ENCODE measurements around the gene RRP1B. TPM values are rescaled to one million over a fixed set of nuclear protein-coding genes. Genes with fewer than 3 reads are reported as not detected.

RRP1B gene
- total RNA-seq, 1 experiment from 2014 or later = 30.7 TPM

DNA sequence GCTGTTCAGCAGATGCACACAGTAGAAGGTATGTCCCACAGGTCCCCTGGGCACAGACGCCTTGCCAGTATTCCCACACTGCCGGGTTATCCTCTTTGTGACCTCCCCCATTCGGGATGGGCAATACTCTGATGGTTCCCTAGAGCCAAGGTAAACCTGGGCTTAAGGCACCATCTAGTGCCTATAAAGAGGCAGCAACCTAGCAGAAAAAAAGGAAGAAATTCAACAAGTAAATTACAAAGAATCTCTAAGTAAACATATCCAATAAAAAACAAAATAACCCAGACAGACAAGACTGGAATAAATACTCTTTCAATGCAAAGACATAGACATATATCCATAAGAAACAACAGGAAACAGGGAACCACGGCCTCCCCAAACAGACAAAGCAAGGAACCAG is 39.5 kb upstream of the RRP1B start:
- CTCF ChIA-PET = no interaction called here
- Histone ChIP-seq H3K27ac (ENCODE audit: low read length) (no peak overlapping the region), H3K4me1 (ENCODE audit: control insufficient read depth, insufficient read depth, low read length) (no peaks in the 10 kb centered on the region), H3K4me3 (ENCODE audit: low read depth in 2 of 2, low read length in 2 of 2) (no peak overlapping the region), H3K9me3 (ENCODE audit: control insufficient read depth, insufficient read depth, low read depth, low read length) (no peaks in the 10 kb centered on the region), H3K27me3 (ENCODE audit: control insufficient read depth, insufficient read depth, low read length) (no peaks in the 10 kb centered on the region), H3K36me3 (ENCODE audit: control insufficient read depth, insufficient read depth, low read length) (no peaks in the 10 kb centered on the region)
- BruUV-seq (replicated peaks) = no TSS peak
- in situ Hi-C loops (cut with HindIII; ENCODE audit: low pct_unique_long_range_greater_than_20kb, low sequenced_read_pairs) (no loop called here), intact Hi-C loops (cut with micrococcal nuclease; ENCODE audit: unreplicated experiment) (no loop called here)
- TF ChIP-seq, protein P1, sequence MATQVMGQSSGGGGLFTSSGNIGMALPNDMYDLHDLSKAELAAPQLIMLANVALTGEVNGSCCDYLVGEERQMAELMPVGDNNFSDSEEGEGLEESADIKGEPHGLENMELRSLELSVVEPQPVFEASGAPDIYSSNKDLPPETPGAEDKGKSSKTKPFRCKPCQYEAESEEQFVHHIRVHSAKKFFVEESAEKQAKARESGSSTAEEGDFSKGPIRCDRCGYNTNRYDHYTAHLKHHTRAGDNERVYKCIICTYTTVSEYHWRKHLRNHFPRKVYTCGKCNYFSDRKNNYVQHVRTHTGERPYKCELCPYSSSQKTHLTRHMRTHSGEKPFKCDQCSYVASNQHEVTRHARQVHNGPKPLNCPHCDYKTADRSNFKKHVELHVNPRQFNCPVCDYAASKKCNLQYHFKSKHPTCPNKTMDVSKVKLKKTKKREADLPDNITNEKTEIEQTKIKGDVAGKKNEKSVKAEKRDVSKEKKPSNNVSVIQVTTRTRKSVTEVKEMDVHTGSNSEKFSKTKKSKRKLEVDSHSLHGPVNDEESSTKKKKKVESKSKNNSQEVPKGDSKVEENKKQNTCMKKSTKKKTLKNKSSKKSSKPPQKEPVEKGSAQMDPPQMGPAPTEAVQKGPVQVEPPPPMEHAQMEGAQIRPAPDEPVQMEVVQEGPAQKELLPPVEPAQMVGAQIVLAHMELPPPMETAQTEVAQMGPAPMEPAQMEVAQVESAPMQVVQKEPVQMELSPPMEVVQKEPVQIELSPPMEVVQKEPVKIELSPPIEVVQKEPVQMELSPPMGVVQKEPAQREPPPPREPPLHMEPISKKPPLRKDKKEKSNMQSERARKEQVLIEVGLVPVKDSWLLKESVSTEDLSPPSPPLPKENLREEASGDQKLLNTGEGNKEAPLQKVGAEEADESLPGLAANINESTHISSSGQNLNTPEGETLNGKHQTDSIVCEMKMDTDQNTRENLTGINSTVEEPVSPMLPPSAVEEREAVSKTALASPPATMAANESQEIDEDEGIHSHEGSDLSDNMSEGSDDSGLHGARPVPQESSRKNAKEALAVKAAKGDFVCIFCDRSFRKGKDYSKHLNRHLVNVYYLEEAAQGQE (IDR thresholded peaks at IDR 0.05; ENCODE audit: insufficient read depth in 1 of 2, low read depth in 2 of 2, low read length in 1 of 2) = no peak
- no peak for TF ChIP-seq POLR2AphosphoS5 (IDR thresholded peaks at IDR 0.05; ENCODE audit: low read depth, low read length)
- TF ChIP-seq, protein P2, sequence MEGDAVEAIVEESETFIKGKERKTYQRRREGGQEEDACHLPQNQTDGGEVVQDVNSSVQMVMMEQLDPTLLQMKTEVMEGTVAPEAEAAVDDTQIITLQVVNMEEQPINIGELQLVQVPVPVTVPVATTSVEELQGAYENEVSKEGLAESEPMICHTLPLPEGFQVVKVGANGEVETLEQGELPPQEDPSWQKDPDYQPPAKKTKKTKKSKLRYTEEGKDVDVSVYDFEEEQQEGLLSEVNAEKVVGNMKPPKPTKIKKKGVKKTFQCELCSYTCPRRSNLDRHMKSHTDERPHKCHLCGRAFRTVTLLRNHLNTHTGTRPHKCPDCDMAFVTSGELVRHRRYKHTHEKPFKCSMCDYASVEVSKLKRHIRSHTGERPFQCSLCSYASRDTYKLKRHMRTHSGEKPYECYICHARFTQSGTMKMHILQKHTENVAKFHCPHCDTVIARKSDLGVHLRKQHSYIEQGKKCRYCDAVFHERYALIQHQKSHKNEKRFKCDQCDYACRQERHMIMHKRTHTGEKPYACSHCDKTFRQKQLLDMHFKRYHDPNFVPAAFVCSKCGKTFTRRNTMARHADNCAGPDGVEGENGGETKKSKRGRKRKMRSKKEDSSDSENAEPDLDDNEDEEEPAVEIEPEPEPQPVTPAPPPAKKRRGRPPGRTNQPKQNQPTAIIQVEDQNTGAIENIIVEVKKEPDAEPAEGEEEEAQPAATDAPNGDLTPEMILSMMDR (IDR thresholded peaks at IDR 0.05) = peak; percentile 18; the same call in 1 of the 2 replicates
- ATAC-seq (peak; percentile 72), DNase-seq (ENCODE audit: low read depth, low spot score) (no peak)
- POLR2A ChIA-PET = no interaction called here

DNA sequence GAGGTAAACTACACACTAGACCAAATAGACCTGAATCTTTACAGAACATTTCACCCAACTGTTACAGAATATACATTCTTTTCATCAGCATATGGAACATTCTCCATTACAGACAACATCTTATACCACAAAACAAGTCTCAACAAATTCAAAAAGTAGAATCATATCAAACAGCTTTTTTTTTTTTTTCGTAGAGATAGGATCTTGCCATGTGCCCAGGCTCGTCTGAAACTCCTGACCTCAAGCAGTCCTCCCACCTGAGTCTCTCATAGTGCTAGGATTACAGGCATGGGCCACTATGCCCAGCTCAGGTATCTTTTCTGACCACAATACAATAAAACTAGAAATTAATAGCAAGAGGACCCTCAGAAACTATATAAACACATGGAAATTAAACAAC is 36.6 kb upstream of the RRP1B start:
- no peak overlapping the region for H3K27ac ChIP-seq (ENCODE audit: low read length)
- no peak for ATAC-seq

More for the DNA sequence above, 36.6 kb upstream of the RRP1B start:
- H3K4me1 ChIP-seq (ENCODE audit: control insufficient read depth, insufficient read depth, low read length) = no peaks in the 10 kb centered on the region
- POLR2A ChIA-PET = no interaction called here
- TF ChIP-seq, protein P2 (IDR thresholded peaks at IDR 0.05) = no peak
- no peak for TF ChIP-seq POLR2AphosphoS5 (IDR thresholded peaks at IDR 0.05; ENCODE audit: low read depth, low read length)
- no peak for TF ChIP-seq SIN3A (IDR thresholded peaks at IDR 0.05; ENCODE audit: borderline replicate concordance, insufficient read depth, low read depth, low read length)
- no peak for TF ChIP-seq TCF7L2 (IDR thresholded peaks at IDR 0.05; ENCODE audit: low read depth, low read length)
- TF ChIP-seq, protein P1 (IDR thresholded peaks at IDR 0.05; ENCODE audit: insufficient read depth in 1 of 2, low read depth in 2 of 2, low read length in 1 of 2) = no peak
- CTCF ChIA-PET = no interaction called here
- no peak for DNase-seq (ENCODE audit: low read depth, low spot score)
- H3K4me3 ChIP-seq (ENCODE audit: low read depth in 2 of 2, low read length in 2 of 2) = no peak overlapping the region
- no peaks in the 10 kb centered on the region for H3K27me3 ChIP-seq (ENCODE audit: control insufficient read depth, insufficient read depth, low read length)
- in situ Hi-C loops (cut with HindIII; ENCODE audit: low pct_unique_long_range_greater_than_20kb, low sequenced_read_pairs) = no loop called here
- intact Hi-C loops (cut with micrococcal nuclease; ENCODE audit: unreplicated experiment) = no loop called here
- no peaks in the 10 kb centered on the region for H3K36me3 ChIP-seq (ENCODE audit: control insufficient read depth, insufficient read depth, low read length)
- BruUV-seq (replicated peaks) = no TSS peak
- H3K9me3 ChIP-seq (ENCODE audit: control insufficient read depth, insufficient read depth, low read depth, low read length) = no peaks in the 10 kb centered on the region

Measured in Panc1 (cell line).